ENCODE data around the gene KMT2A.
"Not testable (repeated sequence)": the region's sequence is repeated elsewhere in the genome, so short reads cannot be mapped to it uniquely, and the experiment has no call there.

KMT2A gene

GRCh38 chr11:118473537-118473936 lies 37.2 kb downstream of the KMT2A start:
- no peaks in the 10 kb centered on the region for H3K36me3 ChIP-seq (ENCODE audit: control insufficient read depth, insufficient read depth, low read length)
- no peak overlapping the region for H3K9ac ChIP-seq
- no peak for TF ChIP-seq CTCF (IDR thresholded peaks at IDR 0.05)
- H3K9me3 ChIP-seq (ENCODE audit: control insufficient read depth, low read length): no peaks in the 10 kb centered on the region
- no peak overlapping the region for H3K4me3 ChIP-seq (ENCODE audit: low read depth, low read length)
- peaks cover 7% of the 10 kb centered on the region for H3K79me2 ChIP-seq
- H3K27ac ChIP-seq: no peak overlapping the region
- no peak overlapping the region for H3K4me2 ChIP-seq (ENCODE audit: low read length)
- no peak overlapping the region for H2AFZ ChIP-seq
- H3K4me1 ChIP-seq: no peaks in the 10 kb centered on the region
- H3K27me3 ChIP-seq (ENCODE audit: control insufficient read depth, insufficient read depth, low read length): no peaks in the 10 kb centered on the region

GRCh38 chr11:118476676-118477075 lies 40.4 kb downstream of the KMT2A start:
- Histone ChIP-seq H3K79me2 (peaks cover 7% of the 10 kb centered on the region), H3K9ac (no peak overlapping the region), H3K27me3 (ENCODE audit: control insufficient read depth, insufficient read depth, low read length) (no peaks in the 10 kb centered on the region), H3K9me3 (ENCODE audit: control insufficient read depth, low read length) (no peaks in the 10 kb centered on the region), H2AFZ (no peak overlapping the region), H3K4me2 (ENCODE audit: low read length) (no peak overlapping the region), H3K4me1 (no peaks in the 10 kb centered on the region), H3K4me3 (ENCODE audit: low read depth, low read length) (no peak overlapping the region), H3K36me3 (ENCODE audit: control insufficient read depth, insufficient read depth, low read length) (no peaks in the 10 kb centered on the region), H3K27ac (no peak overlapping the region)
- no peak for TF ChIP-seq CTCF (IDR thresholded peaks at IDR 0.05)

GRCh38 chr11:118481238-118481637 lies 44.9 kb downstream of the KMT2A start:
- not testable (repeated sequence) for H3K4me2 ChIP-seq (ENCODE audit: low read length); H3K4me3 ChIP-seq (ENCODE audit: low read depth, low read length); H3K36me3 ChIP-seq (ENCODE audit: control insufficient read depth, insufficient read depth, low read length); H3K9me3 ChIP-seq (ENCODE audit: control insufficient read depth, low read length); H3K79me2 ChIP-seq; H3K27me3 ChIP-seq (ENCODE audit: control insufficient read depth, insufficient read depth, low read length); H3K9ac ChIP-seq; H3K4me1 ChIP-seq; H2AFZ ChIP-seq; H3K27ac ChIP-seq

GRCh38 chr11:118484405-118484804 lies 48.1 kb downstream of the KMT2A start:
- Histone ChIP-seq H3K79me2 (no peaks in the 10 kb centered on the region), H3K4me2 (ENCODE audit: low read length) (no peak overlapping the region), H3K36me3 (ENCODE audit: control insufficient read depth, insufficient read depth, low read length) (no peaks in the 10 kb centered on the region), H3K27me3 (ENCODE audit: control insufficient read depth, insufficient read depth, low read length) (no peaks in the 10 kb centered on the region), H2AFZ (no peak overlapping the region), H3K4me1 (no peaks in the 10 kb centered on the region), H3K9me3 (ENCODE audit: control insufficient read depth, low read length) (no peaks in the 10 kb centered on the region), H3K9ac (no peak overlapping the region), H3K4me3 (ENCODE audit: low read depth, low read length) (no peak overlapping the region), H3K27ac (no peak overlapping the region)
- TF ChIP-seq CTCF (IDR thresholded peaks at IDR 0.05): no peak

- Histone ChIP-seq H3K4me1 (no peaks in the 10 kb centered on the region), H3K9me3 (ENCODE audit: control insufficient read depth, low read length) (no peaks in the 10 kb centered on the region), H3K27ac (no peak overlapping the region), H3K9ac (no peak overlapping the region), H3K36me3 (ENCODE audit: control insufficient read depth, insufficient read depth, low read length) (no peaks in the 10 kb centered on the region), H3K79me2 (no peaks in the 10 kb centered on the region), H3K27me3 (ENCODE audit: control insufficient read depth, insufficient read depth, low read length) (no peaks in the 10 kb centered on the region), H2AFZ (no peak overlapping the region), H3K4me2 (ENCODE audit: low read length) (no peak overlapping the region), H3K4me3 (ENCODE audit: low read depth, low read length) (no peak overlapping the region)
- no peak for TF ChIP-seq CTCF (IDR thresholded peaks at IDR 0.05)
Measured at GRCh38 chr11:118485273-118485672, 49.0 kb downstream of the KMT2A start.

All from parathyroid adenoma (tissue), 2 donors.